ENCODE results near the gene EFNA3.

- TF ChIP-seq POLR2AphosphoS5 (IDR thresholded peaks at IDR 0.05; ENCODE audit: low read depth, low read length) = no peak
- no peak for TF ChIP-seq REST (IDR thresholded peaks at IDR 0.05; ENCODE audit: insufficient read depth in 1 of 2, low read depth in 2 of 2, low read length in 2 of 2)
- TF ChIP-seq FOXP2 (optimal IDR thresholded peaks at IDR 0.05; ENCODE audit: borderline replicate concordance, extremely low read depth, extremely low read length, insufficient read depth) = no peak
- no peak for TF ChIP-seq TAF1 (IDR thresholded peaks at IDR 0.05; ENCODE audit: borderline replicate concordance, insufficient read depth, low read length)
Observed at GRCh38 chr1:155124503-155125463, 46.1 kb downstream of the EFNA3 start.

All from PFSK-1 (cell line).